ENCODE results near the gene ZNF804B. TPM values are rescaled to one million over a fixed set of nuclear protein-coding genes. Genes with fewer than 3 reads are reported as not detected.

Gene ZNF804B
- total RNA-seq, 6 experiments from 2014 or later: not detected

- Histone ChIP-seq H3K4me1 (no peaks in the 10 kb centered on the region), H3K9me3 (no peaks in the 10 kb centered on the region), H3K36me3 (no peaks in the 10 kb centered on the region), H3K27ac (no peak overlapping the region), H3K4me3 (no peak overlapping the region), H3K27me3 (no peaks in the 10 kb centered on the region)
- intact Hi-C loops (cut with DNase I): no loop called here
- ATAC-seq: no peak
- DNase-seq: no peak
- TF ChIP-seq POLR2A (IDR thresholded peaks at IDR 0.05): no peak
- TF ChIP-seq, protein P1, sequence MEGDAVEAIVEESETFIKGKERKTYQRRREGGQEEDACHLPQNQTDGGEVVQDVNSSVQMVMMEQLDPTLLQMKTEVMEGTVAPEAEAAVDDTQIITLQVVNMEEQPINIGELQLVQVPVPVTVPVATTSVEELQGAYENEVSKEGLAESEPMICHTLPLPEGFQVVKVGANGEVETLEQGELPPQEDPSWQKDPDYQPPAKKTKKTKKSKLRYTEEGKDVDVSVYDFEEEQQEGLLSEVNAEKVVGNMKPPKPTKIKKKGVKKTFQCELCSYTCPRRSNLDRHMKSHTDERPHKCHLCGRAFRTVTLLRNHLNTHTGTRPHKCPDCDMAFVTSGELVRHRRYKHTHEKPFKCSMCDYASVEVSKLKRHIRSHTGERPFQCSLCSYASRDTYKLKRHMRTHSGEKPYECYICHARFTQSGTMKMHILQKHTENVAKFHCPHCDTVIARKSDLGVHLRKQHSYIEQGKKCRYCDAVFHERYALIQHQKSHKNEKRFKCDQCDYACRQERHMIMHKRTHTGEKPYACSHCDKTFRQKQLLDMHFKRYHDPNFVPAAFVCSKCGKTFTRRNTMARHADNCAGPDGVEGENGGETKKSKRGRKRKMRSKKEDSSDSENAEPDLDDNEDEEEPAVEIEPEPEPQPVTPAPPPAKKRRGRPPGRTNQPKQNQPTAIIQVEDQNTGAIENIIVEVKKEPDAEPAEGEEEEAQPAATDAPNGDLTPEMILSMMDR (IDR thresholded peaks at IDR 0.05): no peak
- WGBS (ENCODE audit: insufficient coverage, low coverage, low lambda C conversion rate, missing lambda C conversion rate): 71% methylated on average over 4 of the region's 4 CpGs
These were observed 268.8 kb downstream of the ZNF804B start for GRCh38 chr7:89028319-89028718.

- intact Hi-C loops (cut with DNase I): no loop called here
- WGBS (ENCODE audit: insufficient coverage, low coverage, low lambda C conversion rate, missing lambda C conversion rate): 47% methylated on average over 2 of the region's 2 CpGs
- Histone ChIP-seq H3K4me3 (no peak overlapping the region), H3K27me3 (no peaks in the 10 kb centered on the region), H3K4me1 (no peaks in the 10 kb centered on the region), H3K36me3 (no peaks in the 10 kb centered on the region), H3K27ac (no peak overlapping the region), H3K9me3 (no peaks in the 10 kb centered on the region)
- DNase-seq (no peak), ATAC-seq (no peak)
- TF ChIP-seq, protein P1 (IDR thresholded peaks at IDR 0.05): no peak
- TF ChIP-seq POLR2A (IDR thresholded peaks at IDR 0.05): no peak
These were observed 270.4 kb downstream of the ZNF804B start for GRCh38 chr7:89029864-89030263.

DNA sequence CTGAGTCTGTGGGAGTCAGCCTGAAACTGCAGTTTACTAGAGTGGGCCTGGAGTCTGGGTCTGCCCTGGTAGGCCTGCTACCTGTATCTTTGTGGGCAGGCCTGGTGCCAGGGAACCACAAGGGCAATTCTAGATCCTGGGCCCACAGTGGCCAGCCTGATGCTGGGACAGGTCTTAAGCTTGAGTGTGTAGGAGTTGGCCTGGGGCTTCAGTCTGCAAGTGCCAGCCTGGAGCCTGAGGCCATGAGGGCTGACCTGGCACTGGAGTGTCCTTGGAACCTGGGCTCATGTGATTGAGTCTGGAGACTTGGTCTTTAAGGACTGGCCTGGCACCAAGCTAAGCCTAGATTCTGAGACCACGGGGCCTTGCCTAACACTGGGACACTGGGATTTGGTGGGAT, 281.7 kb downstream of the ZNF804B start:
- no peaks in the 10 kb centered on the region for H3K4me1 ChIP-seq
- H3K36me3 ChIP-seq: no peaks in the 10 kb centered on the region
- ATAC-seq: peak in 1 of 4 donors; percentile 21
- WGBS (ENCODE audit: insufficient coverage, low coverage, low lambda C conversion rate, missing lambda C conversion rate): 50% methylated on average over 1 of the region's 1 CpG
- H3K9me3 ChIP-seq: no peaks in the 10 kb centered on the region
- no peak overlapping the region for H3K4me3 ChIP-seq
- no peak overlapping the region for H3K27ac ChIP-seq
- no peaks in the 10 kb centered on the region for H3K27me3 ChIP-seq
- intact Hi-C loops (cut with DNase I): no loop called here
- TF ChIP-seq POLR2A (IDR thresholded peaks at IDR 0.05): no peak
- TF ChIP-seq, protein P1 (IDR thresholded peaks at IDR 0.05): no peak
- DNase-seq: no peak

- no peaks in the 10 kb centered on the region for H3K4me1 ChIP-seq
- ATAC-seq: no peak
- no peak for TF ChIP-seq POLR2A (IDR thresholded peaks at IDR 0.05)
- TF ChIP-seq, protein P1 (IDR thresholded peaks at IDR 0.05): no peak
- H3K9me3 ChIP-seq: no peaks in the 10 kb centered on the region
- 60% methylated on average over 3 of the region's 3 CpGs for WGBS (ENCODE audit: insufficient coverage, low coverage, low lambda C conversion rate, missing lambda C conversion rate)
- H3K4me3 ChIP-seq: no peak overlapping the region
- H3K36me3 ChIP-seq: no peaks in the 10 kb centered on the region
- no peak overlapping the region for H3K27ac ChIP-seq
- intact Hi-C loops (cut with DNase I): no loop called here
- no peak for DNase-seq
- no peaks in the 10 kb centered on the region for H3K27me3 ChIP-seq
These were observed 283.4 kb downstream of the ZNF804B start for GRCh38 chr7:89042940-89043339.

GRCh38 chr7:89049043-89049442, 289.5 kb downstream of the ZNF804B start:
- intact Hi-C loops (cut with DNase I): no loop called here
- no peak for ATAC-seq
- WGBS (ENCODE audit: insufficient coverage, low coverage, low lambda C conversion rate, missing lambda C conversion rate): 60% methylated on average over 3 of the region's 3 CpGs
- H3K27ac ChIP-seq: no peak overlapping the region
- H3K9me3 ChIP-seq: no peaks in the 10 kb centered on the region
- no peak for DNase-seq
- no peaks in the 10 kb centered on the region for H3K4me1 ChIP-seq
- H3K4me3 ChIP-seq: no peak overlapping the region
- no peak for TF ChIP-seq POLR2A (IDR thresholded peaks at IDR 0.05)
- TF ChIP-seq, protein P1 (IDR thresholded peaks at IDR 0.05): no peak
- H3K36me3 ChIP-seq: no peaks in the 10 kb centered on the region
- no peaks in the 10 kb centered on the region for H3K27me3 ChIP-seq

Data from right lobe of liver (tissue), 6 donors.